Measurements from ENCODE around the gene RREB1.
"Not testable (repeated sequence)": the region's sequence is repeated elsewhere in the genome, so short reads cannot be mapped to it uniquely, and the experiment has no call there.

Gene RREB1

DNA sequence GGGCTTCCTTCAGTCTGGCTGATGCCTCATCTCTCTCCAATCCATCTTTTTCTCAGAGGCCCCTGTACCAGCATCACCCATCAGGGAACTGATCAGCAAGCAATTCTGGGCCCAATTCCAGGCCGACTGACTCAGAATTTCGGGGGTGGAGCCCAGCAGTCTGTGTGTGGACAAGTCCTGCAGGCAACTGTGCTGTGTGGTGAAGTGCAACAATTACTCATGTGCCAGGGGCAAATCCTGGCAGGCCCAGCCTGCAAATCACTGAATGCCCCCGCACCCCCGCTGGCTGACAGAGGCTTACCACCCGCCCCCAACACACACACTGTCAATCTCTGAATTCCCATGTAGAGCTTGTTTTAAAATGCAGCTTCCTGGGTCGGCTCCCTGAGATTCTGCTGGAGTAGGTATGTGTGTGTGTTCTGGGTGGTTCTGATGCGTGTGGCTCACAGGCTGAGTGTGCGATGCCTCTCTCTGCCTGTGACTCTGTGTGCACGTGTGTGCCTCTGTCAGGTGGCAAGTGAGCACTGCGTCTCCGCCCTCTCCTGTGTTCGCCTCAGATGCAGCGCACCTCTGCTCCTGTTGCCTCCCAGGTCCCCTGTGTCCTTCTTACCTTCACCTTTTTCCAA, 159.8 kb downstream of the RREB1 start:
- DNase-seq = peak; percentile 94

DNA sequence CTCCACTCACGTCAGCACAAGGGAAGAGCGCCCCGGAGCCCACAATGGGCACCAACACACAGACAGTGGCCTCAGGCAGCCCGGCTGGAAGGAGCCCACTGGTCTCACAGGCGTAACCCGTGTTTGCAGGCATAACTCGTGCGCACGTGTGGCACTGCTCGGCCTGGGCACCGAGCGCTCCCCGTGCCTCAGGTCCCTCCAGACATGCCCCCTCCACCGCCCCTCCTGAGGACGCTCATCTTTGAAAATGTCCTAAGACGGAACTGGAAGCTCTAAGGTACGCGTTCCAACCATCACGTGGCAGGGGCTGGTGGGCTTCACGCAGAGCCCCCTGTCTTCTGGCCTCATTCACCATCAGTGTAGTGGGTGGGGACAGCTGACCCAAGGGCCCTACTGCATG, 160.6 kb downstream of the RREB1 start:
- DNase-seq = no peak

DNA sequence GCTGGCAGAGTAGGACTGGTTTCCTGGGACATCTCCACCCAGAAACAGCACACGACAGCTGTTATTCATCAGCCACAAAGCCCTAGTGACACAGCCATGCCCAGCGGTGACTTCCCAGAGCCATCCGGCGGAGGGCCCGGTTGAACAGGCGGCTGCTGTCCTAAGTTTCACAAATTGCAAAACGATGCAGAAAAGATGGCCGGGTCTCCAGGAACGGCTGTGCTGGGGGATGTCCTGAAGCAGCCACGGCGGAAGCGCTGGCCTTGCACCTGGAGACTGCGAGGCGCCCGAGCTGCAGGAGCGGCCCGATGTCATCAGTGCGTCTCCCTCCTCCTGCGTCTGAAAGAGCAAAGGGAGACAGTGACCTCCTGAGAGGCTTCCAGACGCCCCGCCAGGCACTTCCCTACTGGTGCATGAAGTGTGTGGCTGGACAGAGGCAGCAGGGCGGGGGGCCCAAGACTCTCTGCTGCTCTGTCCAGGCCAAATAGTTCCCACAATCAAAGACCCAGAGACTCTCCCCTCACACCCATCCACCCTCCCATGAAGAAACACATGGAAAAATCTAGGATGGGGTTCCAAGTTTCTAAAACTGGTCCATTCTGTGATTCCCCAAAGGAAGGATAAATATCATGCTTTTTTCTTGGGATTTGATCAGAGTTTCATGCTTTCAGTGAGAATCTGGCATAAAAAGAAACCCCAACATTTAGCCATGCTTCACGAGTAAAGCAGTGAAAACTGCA, 161.2 kb downstream of the RREB1 start:
- DNase-seq = no peak

DNA sequence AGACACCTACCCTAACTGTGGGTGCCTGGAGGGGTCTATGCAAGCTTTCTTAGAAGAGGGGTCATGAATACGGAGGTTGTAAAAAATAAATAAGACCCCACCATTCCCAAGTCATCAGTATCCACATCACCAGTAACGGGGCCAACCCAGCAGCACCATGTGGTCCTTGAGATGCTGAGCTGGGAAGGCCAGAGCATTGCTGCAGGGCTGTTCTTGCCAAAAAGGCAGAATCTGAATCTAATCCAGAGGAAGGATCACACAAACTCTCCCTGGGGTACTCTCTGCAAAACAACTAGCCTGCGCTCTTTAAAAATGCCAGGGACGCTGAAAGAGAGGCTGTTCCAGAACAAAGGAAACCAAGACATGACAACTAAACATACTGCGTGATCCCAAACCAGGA, 162.1 kb downstream of the RREB1 start:
- DNase-seq = no peak

DNA sequence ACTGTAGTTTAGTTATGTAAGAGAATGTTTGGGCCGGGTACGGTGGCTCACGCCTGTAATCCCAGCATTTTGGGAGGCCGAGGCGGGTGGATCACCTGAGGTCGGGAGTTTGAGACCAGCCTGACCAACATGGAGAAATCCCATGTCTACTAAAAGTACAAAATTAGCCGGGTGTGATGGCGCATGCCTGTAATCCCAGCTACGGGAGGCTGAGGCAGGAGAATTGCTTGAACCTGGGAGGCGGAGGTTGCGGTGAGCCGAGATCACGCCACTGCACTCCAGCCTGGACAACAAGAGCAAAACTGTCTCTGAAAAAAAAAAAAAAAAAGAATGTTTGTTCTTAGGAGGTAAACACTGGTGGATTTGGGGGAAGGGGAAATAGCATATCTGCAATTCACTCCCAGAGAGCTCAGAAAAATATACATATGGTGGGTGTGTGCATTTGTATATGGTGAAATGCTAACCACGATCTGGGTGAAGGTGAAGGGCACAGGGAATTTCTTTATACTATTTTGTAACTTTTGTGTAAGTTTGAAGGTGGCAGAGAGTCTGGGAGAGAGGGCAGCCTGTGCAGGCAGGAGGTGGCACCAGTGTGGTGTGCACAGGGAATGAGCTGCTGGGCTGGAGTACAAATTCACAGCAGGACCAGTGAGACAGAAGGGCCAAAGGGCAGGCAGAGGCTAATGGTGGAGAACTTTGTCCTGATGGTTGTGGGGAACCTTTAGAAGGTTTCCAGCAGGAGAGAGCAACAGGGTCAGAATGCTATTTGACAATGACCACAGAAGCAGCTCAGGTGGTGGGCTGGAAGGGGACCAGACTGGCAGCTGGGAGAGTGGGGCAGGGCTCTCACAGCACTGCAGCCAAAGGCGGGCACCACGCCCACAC, 162.8 kb downstream of the RREB1 start:
- no peak for DNase-seq

DNA sequence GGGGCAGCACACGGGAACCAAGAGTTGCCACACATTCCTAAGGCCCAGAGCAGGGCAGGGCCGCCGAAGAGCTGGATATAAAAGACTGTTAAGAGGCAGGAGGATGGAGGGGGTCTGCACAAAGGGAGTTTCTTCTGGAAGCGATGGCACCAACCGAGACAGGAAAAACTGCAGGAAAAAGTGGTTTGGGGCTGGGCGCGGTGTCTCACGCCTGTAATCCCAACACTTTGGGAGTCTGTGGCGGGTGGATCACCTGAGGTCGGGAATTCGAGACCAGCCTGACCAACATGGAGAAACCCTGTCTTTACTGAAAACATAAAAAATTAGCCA, 163.4 kb downstream of the RREB1 start:
- DNase-seq = no peak

DNA sequence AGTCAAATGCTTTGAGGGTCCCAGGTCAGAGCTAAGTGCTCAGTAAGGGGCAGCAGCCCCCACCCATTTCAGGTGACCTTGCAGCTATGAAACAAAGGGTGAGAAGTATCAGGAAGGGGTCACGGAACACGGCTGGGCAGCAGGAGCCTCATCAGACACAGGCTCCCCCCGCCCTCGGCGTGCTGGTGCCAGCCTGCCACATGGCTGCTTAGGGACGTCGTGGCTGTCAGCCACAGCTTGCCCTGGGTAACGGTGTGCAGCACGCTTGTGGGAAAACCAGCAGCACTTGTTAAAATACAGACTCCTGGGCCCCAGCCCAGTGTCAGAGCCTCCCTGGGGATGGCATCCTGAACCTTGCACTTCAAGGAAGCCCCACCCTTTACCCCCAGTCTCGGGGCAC, 165.9 kb downstream of the RREB1 start:
- DNase-seq = no peak

DNA sequence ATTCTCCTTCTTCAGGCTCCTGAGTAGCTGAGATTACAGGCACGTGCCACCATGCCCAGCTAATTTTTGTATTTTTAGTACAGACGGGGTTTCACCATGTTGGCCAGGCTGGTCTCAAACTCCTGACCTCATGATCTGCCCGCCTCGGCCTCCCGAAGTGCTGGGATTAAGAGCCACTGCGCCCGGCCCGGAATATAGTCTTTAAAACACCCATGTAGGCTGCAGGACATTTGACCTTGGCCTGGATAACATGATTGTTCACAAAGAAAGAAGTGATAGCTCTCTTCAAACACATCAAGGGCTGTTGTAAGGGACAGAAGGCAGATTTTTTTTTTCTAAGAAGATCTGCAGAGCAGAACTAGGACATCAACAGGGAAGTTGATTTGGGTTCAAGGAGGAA, 166.8 kb downstream of the RREB1 start:
- DNase-seq = not testable (repeated sequence)

DNA sequence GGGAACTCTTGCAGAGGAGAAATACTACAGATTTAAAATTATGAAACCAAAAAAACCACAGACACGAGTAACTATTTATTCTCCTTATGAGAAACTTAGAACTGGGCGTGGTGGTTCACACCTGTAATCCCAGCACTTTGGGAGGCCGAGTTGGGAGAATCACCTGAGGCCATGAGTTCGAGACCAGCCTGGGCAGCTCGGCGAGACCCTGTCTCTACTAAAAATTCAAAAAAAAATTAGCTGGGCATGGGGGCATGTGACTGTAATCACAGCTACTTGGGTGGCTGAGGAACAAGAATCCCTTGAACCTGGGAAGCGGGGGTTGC, 168.4 kb downstream of the RREB1 start:
- DNase-seq = no peak

DNA sequence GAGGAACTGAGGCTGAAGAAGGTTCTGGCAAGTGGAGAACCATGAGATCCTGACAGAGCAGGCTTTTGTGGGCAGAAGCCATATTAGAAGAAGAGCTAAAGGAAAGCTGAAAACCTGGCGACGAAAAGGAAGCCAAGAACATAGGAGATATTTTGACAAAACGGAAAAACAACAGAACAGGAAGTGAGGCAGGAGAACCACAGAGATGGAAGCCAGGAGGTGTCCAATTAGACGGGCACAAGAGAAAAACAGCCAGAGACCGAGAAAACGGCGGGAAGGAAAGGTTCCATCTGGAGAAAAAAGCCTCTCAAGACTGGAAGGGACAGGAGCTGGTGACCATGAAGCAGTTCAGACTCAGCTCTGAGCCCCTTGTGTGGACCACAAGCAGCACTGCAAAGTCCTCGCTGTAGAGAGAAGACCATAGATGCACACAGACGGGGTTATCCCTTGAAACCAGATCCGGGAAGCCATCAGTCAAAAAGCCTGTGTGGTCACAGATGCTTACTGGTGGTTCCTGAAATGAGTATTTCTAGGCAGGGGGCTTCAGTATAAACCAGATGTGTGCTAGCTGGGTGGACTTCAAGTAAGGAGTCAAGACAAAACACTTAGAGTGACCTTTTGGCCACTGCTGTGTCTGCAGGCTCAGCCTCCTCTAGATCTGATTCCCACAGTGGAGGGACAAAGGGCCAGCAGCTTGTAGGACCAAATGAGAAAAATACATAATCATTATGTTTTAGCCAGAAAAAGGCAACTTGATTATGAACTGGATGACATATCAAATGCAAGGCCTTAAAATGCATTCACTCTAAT, 174.5 kb downstream of the RREB1 start:
- no peak for DNase-seq

DNA sequence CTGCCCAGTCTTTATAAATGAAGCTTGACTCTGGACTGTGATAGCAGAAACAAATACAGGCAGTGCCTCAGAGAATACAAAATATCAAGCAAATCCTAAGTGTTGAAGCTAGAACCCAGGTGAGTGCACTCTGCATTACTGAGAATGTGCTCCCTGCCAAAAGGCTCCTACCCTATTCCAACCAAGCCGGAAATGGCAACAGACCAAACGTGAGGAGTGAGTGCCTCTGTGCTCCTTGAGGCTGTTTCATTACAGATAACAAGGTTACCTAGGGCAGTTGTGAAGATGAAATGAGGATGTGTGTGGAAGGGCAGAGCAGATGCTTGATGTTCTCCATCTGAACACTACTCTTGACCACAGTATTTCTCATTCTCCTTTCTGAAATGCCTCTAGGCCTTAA, 175.9 kb downstream of the RREB1 start:
- no peak for DNase-seq

DNA sequence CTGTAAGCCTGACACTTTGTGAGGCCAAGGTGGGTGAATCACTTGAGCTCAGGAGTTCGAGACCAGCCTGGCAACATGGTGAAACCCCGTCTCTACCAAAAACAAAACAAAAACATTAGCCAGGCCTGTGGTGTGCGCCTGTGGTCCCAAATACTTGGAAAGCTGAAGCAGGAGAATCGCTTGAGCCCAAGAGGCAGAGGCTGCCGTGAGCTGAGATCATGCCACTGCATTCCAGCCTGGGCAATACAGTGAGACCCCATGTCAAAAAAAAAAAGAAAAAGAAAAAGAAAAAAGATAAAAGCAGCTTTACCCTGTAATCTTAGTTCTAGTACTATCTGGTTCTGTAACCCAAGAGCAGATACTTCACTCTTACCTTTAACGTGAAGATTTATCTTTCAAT, 177.7 kb downstream of the RREB1 start:
- DNase-seq = no peak

DNA sequence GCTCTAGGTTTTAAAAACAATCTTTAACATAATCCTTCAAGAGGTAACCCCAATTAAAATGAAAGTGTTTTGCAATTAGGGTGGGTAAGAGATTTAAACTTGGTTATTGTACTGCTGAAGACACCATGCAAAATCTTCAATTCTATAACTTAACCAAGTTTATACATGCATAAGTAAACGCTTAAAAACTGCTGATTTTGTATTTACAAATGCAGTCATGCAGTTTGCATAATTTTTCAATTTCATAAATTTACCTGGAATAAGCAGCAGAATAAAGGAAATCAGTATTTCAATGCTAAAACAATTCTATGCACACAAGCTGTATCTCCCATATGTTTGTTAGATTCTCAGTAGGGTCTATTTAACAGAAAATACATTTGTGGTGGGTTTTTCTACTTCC, 182.3 kb downstream of the RREB1 start:
- DNase-seq = no peak

DNA sequence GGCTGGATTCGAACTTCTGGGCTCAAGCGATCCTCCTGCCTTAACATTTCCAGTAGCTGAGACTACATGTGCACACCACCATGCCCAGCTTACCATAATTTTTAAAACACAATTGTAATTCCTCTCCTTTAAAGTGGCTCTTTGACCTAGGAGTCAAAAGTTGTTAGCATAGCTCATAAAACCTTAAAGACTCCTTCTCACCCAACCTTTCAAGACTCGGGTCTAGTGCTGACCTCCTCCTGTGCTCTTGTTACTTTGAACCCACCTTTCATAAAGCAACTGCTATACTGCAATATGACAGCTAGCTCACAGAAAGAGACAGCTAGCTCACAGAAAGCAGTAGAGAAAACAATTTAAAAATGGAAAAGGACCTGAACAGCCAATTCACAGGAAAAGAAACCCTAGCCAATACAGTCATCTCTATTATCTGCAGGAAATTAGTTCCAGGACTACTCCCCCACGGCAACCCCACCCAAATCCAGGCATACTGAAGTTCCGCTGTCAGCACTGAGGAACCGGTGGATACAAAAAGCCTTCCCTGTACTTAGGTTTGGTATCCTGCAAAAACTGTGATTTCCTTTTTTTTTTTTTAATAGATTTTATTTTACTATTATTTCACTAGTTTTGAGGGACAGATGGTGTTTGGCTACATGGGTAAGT, 185.0 kb downstream of the RREB1 start:
- DNase-seq = no peak

DNA sequence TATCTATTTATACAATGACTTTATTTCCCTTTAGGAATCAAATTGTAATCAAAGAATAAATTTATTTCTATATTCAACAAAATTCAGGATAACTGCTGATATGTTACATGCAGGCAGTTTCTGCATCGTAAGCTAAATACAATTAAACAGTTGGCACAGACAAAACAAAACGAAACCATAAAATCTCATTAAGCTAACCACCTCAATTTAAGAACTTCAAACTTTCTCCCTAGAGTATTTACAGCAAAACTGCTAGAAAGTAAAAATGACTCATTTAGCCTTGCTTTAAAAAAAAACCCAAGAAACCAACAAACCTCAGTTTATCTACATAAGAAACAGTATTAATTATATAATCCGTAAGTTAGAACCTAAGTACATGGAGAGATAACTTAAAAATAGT, 188.2 kb downstream of the RREB1 start:
- DNase-seq = no peak

DNA sequence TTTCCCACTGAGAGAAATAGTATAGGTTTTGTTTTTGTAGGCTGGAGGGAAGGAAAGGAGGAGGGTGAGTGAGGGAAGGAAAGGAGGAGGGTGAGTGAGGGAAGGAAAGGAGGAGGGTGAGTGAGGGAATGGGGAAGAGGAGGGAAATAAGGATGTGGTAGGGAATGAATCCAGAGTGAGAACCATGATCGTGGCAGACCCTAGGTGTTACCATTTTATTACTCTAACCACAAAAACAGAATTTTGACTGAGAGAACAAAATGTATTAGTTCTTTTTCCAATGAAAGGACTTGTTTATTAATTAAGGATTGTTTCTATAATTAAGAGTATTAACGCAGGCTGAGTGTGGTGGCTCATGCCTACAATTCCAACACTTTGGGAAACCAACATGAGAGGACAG, 188.8 kb downstream of the RREB1 start:
- DNase-seq = no peak

DNA sequence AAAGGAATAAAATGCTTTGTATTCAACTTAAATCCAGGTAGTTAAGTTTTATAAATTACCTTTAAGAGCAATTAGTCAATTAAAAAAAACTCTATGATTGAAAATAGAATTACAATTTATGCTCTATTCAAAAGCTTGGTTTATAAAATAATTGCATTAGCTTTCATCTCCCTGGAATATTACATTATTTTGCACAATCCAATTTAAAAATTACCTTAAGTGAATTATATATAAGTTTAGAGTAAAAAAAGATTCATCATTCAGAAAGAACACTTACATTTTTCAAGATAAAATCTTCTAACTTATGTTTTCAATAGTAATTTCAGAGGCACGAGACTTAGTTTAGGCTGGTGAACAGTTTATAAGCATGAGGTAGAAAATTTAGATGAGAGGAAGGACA, 190.4 kb downstream of the RREB1 start:
- DNase-seq = no peak

DNA sequence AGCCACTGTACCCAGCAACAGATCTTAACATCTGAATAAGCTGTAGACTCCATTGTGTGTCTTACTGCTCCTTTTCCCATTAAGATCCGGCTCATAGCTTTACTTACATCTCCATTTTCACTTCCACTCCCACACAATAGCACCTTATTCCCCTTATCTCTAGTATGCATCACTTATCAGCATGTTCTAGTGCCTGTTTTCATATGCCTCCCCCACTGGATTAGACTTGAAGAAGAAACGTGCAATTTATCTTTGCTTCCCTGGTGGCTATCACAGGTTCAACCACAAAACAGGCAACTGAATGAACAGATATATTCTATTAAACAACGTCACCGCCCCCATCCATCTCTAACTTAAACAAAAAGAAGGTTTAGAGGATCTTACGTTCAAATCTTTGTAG, 193.2 kb downstream of the RREB1 start:
- no peak for DNase-seq

All from fibroblast of upper back skin (primary cell).